Nephron (organoid): ENCODE results near the gene ABHD12B.

Experiments
- H3K27ac Mint-ChIP-seq, 3 experiments: 2 replicates each; pipeline ENCODE4 v1.8.0; 2020; ENCODE audit warnings: mixed read lengths in 3 of 3, mild to moderate bottlenecking in 2 of 3, moderate library complexity in 1 of 3
- H3K27me3 Mint-ChIP-seq: 2 replicates; pipeline ENCODE4 v1.8.0; 2021; ENCODE audit warnings: low read depth, mild to moderate bottlenecking, moderate library complexity, mixed read lengths
- H3K36me3 Mint-ChIP-seq: 2 replicates; pipeline ENCODE4 v1.8.0; 2020; ENCODE audit warnings: low read depth, mixed read lengths
- H3K4me1 Mint-ChIP-seq: 2 replicates; pipeline ENCODE4 v1.8.0; 2020; ENCODE audit warnings: mixed read lengths
- H3K4me3 Mint-ChIP-seq, 3 experiments: 2 replicates each; pipeline ENCODE4 v1.8.0; 2020; ENCODE audit warnings: mild to moderate bottlenecking in 3 of 3, mixed read lengths in 3 of 3, moderate library complexity in 2 of 3
- H3K9me3 Mint-ChIP-seq: 2 replicates; pipeline ENCODE4 v1.8.0; 2020; ENCODE audit warnings: mixed read lengths
- CTCF ChIP-seq, 3 experiments: fragments of 200-600 bp; sonication (generic); IDR thresholded peaks; one replicate each; pipeline ENCODE4 v1.5.0; 2021; ENCODE audit warnings: antibody characterized with exemption in 3 of 3; ENCODE audit not compliant: unreplicated experiment in 3 of 3

ABHD12B gene

GRCh38 chr14:50837850-50838470 is 33.9 kb upstream of the ABHD12B start:
- Mint-ChIP-seq H3K4me1 (no peaks in the 10 kb centered on the region), H3K9me3 (no peaks in the 10 kb centered on the region), H3K36me3 (no peaks in the 10 kb centered on the region), H3K27ac (no peak overlapping the region), H3K4me3 (no peak overlapping the region), H3K27me3 (peaks cover 14% of the 10 kb centered on the region)
- no peak for TF ChIP-seq CTCF (IDR thresholded peaks at IDR 0.05; ENCODE audit: unreplicated experiment in 3 of 3)

- TF ChIP-seq CTCF (IDR thresholded peaks at IDR 0.05; ENCODE audit: unreplicated experiment in 3 of 3): no peak
- peaks cover 9% of the 10 kb centered on the region for H3K27me3 Mint-ChIP-seq
- H3K4me1 Mint-ChIP-seq: no peaks in the 10 kb centered on the region
- no peak overlapping the region for H3K4me3 Mint-ChIP-seq
- H3K9me3 Mint-ChIP-seq: no peaks in the 10 kb centered on the region
- H3K27ac Mint-ChIP-seq: no peak overlapping the region
- H3K36me3 Mint-ChIP-seq: no peaks in the 10 kb centered on the region
Observed at GRCh38 chr14:50839048-50839447, 32.8 kb upstream of the ABHD12B start.

GRCh38 chr14:50839691-50840090 is 32.2 kb upstream of the ABHD12B start:
- Mint-ChIP-seq H3K27me3 (peaks cover 5% of the 10 kb centered on the region), H3K4me1 (no peaks in the 10 kb centered on the region), H3K36me3 (no peaks in the 10 kb centered on the region), H3K27ac (no peak overlapping the region), H3K9me3 (no peaks in the 10 kb centered on the region), H3K4me3 (no peak overlapping the region)
- TF ChIP-seq CTCF (IDR thresholded peaks at IDR 0.05; ENCODE audit: unreplicated experiment in 3 of 3): no peak

- H3K4me1 Mint-ChIP-seq: peaks cover 5% of the 10 kb centered on the region
- H3K9me3 Mint-ChIP-seq: no peaks in the 10 kb centered on the region
- H3K36me3 Mint-ChIP-seq: no peaks in the 10 kb centered on the region
- no peaks in the 10 kb centered on the region for H3K27me3 Mint-ChIP-seq
- TF ChIP-seq CTCF (IDR thresholded peaks at IDR 0.05; ENCODE audit: unreplicated experiment in 3 of 3): no peak
- H3K4me3 Mint-ChIP-seq: no peak overlapping the region
- no peak overlapping the region for H3K27ac Mint-ChIP-seq
Observed at GRCh38 chr14:50844391-50844790, 27.5 kb upstream of the ABHD12B start.

- Mint-ChIP-seq H3K4me3 (no peak overlapping the region), H3K36me3 (no peaks in the 10 kb centered on the region), H3K9me3 (no peaks in the 10 kb centered on the region), H3K4me1 (peaks cover 5% of the 10 kb centered on the region), H3K27me3 (no peaks in the 10 kb centered on the region), H3K27ac (no peak overlapping the region)
- no peak for TF ChIP-seq CTCF (IDR thresholded peaks at IDR 0.05; ENCODE audit: unreplicated experiment in 3 of 3)
Observed at GRCh38 chr14:50845166-50845565, 26.7 kb upstream of the ABHD12B start.

GRCh38 chr14:50846226-50846880 is 25.5 kb upstream of the ABHD12B start:
- H3K27me3 Mint-ChIP-seq: no peaks in the 10 kb centered on the region
- H3K4me1 Mint-ChIP-seq: peaks cover 5% of the 10 kb centered on the region
- H3K9me3 Mint-ChIP-seq: no peaks in the 10 kb centered on the region

More at GRCh38 chr14:50846226-50846880, 25.5 kb upstream of the ABHD12B start:
- no peak for TF ChIP-seq CTCF (IDR thresholded peaks at IDR 0.05; ENCODE audit: unreplicated experiment in 3 of 3)
- Mint-ChIP-seq H3K36me3 (no peaks in the 10 kb centered on the region), H3K4me3 (no peak overlapping the region), H3K27ac (no peak overlapping the region)
